Endothelial cell of umbilical vein (primary cell): ENCODE measurements around the gene TRAPPC2L. TPM values are rescaled to one million over a fixed set of nuclear protein-coding genes. Genes with fewer than 3 reads are reported as not detected.

Experiments
- BruUV-seq: library from RNA; stranded (reverse); fragments of 400-500 nt; replicated peaks from 2 replicates; lab custom pipeline; 2021; lab: Mats Ljungman, UMichigan
- CTCF ChIA-PET: fragments of 300-600, 350-600 bp; sonication (Branson Sonifier 250); formaldehyde crosslinking; loops from one replicate; lab custom pipeline; 2021; ENCODE audit warnings: antibody characterized with exemption, inconsistent platforms; lab: Charles Lee
- POLR2A ChIA-PET: fragments of 300-600, 350-600 bp; sonication (Branson Sonifier 250); formaldehyde crosslinking; loops from one replicate; lab custom pipeline; 2021; ENCODE audit warnings: antibody characterized with exemption, inconsistent platforms; lab: Charles Lee
- DNase-seq: peaks from one replicate; pipeline ENCODE4 v3.0.0-alpha.2; 2011; ENCODE audit warnings: low read depth, low spot score
- FAIRE-seq: peaks from 2 replicates; lab custom pipeline; 2011; peaks lifted over from hg19 to GRCh38; lab: Jason Lieb, UNC
- H2AFZ ChIP-seq: 2 replicates; pipeline ENCODE4 v1.6.0; 2012; ENCODE audit warnings: low read depth, low read length, control low read depth, inconsistent platforms
- H3K27ac ChIP-seq: 2 replicates; pipeline ENCODE4 v1.5.1; 2011; ENCODE audit warnings: low read depth, mild to moderate bottlenecking, control low read depth, low read length, moderate library complexity; ENCODE audit not compliant: insufficient read depth
- H3K27me3 ChIP-seq, 2 experiments: 2 replicates each; pipeline versions ENCODE4 v1.6.0 to v1.6.1; 2011; ENCODE audit warnings: low read length in 2 of 2, mixed read lengths in 1 of 2; ENCODE audit not compliant: control insufficient read depth in 2 of 2, insufficient read depth in 2 of 2
- H3K36me3 ChIP-seq, 2 experiments: 2 replicates in 1 of 2; 3 replicates in 1 of 2; pipeline ENCODE4 v1.5.1; 2011; ENCODE audit warnings: low read length in 2 of 2, mild to moderate bottlenecking in 1 of 2, moderate library complexity in 1 of 2; ENCODE audit not compliant: control insufficient read depth in 2 of 2, insufficient read depth in 2 of 2; ENCODE audit errors: extremely low read depth in 1 of 2
- H3K4me1 ChIP-seq: 3 replicates; pipeline ENCODE4 v1.5.1; 2011; ENCODE audit warnings: mild to moderate bottlenecking, low read length; ENCODE audit not compliant: control insufficient read depth, insufficient read depth; ENCODE audit errors: extremely low read depth
- H3K4me2 ChIP-seq: 2 replicates; pipeline ENCODE4 v1.6.1; 2011; ENCODE audit warnings: low read length, control low read depth, mixed read lengths; ENCODE audit not compliant: insufficient read depth
- H3K4me3 ChIP-seq, 3 experiments: fragments of 200-600 bp in 1 of 3; sonication (generic), shearing (Covaris generic) in 1 of 3; replicated peaks in 1 of 3; 2 replicates each; pipeline ENCODE4 v1.5.1; 2011 to 2016; ENCODE audit warnings: control low read depth in 3 of 3, low read length in 3 of 3, mild to moderate bottlenecking in 2 of 3, inconsistent platforms in 1 of 3, low read depth in 1 of 3, moderate library complexity in 1 of 3; ENCODE audit not compliant: insufficient read depth in 1 of 3
- H3K79me2 ChIP-seq: 2 replicates; pipeline ENCODE4 v1.6.0; 2012; ENCODE audit warnings: low read length, inconsistent platforms; ENCODE audit not compliant: control insufficient read depth, insufficient read depth
- H3K9ac ChIP-seq: replicated peaks from 2 replicates; pipeline ENCODE3; 2011; ENCODE audit warnings: low read length, control low read depth; ENCODE audit not compliant: insufficient read depth; ENCODE audit errors: extremely low read depth
- H3K9me1 ChIP-seq: replicated peaks from 3 replicates; pipeline ENCODE4 v1.6.0; 2011; ENCODE audit warnings: mild to moderate bottlenecking, low read length; ENCODE audit not compliant: control insufficient read depth, insufficient read depth; ENCODE audit errors: extremely low read depth
- H3K9me3 ChIP-seq: replicated peaks from 2 replicates; pipeline ENCODE4 v1.5.1; 2012; ENCODE audit warnings: low read length, inconsistent platforms; ENCODE audit not compliant: control insufficient read depth, insufficient read depth
- H4K20me1 ChIP-seq: replicated peaks from 2 replicates; pipeline ENCODE3; 2011; ENCODE audit warnings: mild to moderate bottlenecking, low read length; ENCODE audit not compliant: control insufficient read depth, insufficient read depth; ENCODE audit errors: extremely low read depth
- EZH2 ChIP-seq: IDR thresholded peaks from 2 replicates; pipeline ENCODE4 v1.6.1; 2012; ENCODE audit warnings: borderline replicate concordance, low read depth, mild to moderate bottlenecking, moderate library complexity, low read length, inconsistent platforms; ENCODE audit not compliant: severe bottlenecking
- FOS ChIP-seq: IDR thresholded peaks from 2 replicates; pipeline ENCODE4 v1.6.1; 2011; ENCODE audit warnings: mild to moderate bottlenecking, low read length, moderate library complexity, borderline replicate concordance; ENCODE audit not compliant: insufficient read depth
- GATA2 ChIP-seq: IDR thresholded peaks from 2 replicates; pipeline ENCODE4 v1.7.0; 2011; ENCODE audit warnings: low read depth, mild to moderate bottlenecking, moderate library complexity, mixed read lengths, low read length; ENCODE audit not compliant: insufficient read length, insufficient read depth
- JUN ChIP-seq: IDR thresholded peaks from 2 replicates; pipeline ENCODE4 v1.6.1; 2011; ENCODE audit warnings: borderline replicate concordance, low read depth; ENCODE audit not compliant: insufficient read length, insufficient read depth
- MYC ChIP-seq: IDR thresholded peaks from one replicate; pipeline ENCODE4 v1.6.1; 2011; ENCODE audit warnings: mild to moderate bottlenecking, low read depth, low read length
- POLR2A ChIP-seq: IDR thresholded peaks from 2 replicates; pipeline ENCODE4 v1.6.1; 2012; ENCODE audit warnings: low read depth, mild to moderate bottlenecking, control low read depth, low read length
- POLR2AphosphoS5 ChIP-seq: IDR thresholded peaks from 2 replicates; pipeline ENCODE4 v1.6.1; 2012; ENCODE audit warnings: low read depth, mild to moderate bottlenecking, control low read depth, low read length, moderate library complexity; ENCODE audit not compliant: insufficient read depth
- dilution Hi-C: fragments of 300-500 bp; cut with MboI; formaldehyde crosslinking; loops from one replicate; pipeline ENCODE4 v1.15.0; 2019; ENCODE audit warnings: low sequenced_read_pairs; ENCODE audit not compliant: extremely low pct_ligation_motif_present
- intact Hi-C: fragments of 100-400 bp; cut with micrococcal nuclease; formaldehyde crosslinking; loops from one replicate; pipeline ENCODE4 v1.10.0; 2022
- polyA plus RNA-seq, 4 experiments: library from polyadenylated mRNA; depleted of rRNA in 3 of 4; stranded (reverse) in 3 of 4; unstranded in 1 of 4; fragments of >200 nt; gene quantifications; 2 replicates each; pipeline versions ENCODE4 v1.2.1 to v1.2.3, GENCODE V29; 2011 to 2012; ENCODE audit warnings: missing spikeins in 1 of 4
- total RNA-seq: library from RNA; stranded (reverse); gene quantifications from 2 replicates; pipeline ENCODE4 v1.2.3, GENCODE V29; 2021
- TF ChIP-seq, protein P1 (sequence below): IDR thresholded peaks from 2 replicates; pipeline ENCODE4 v1.6.1; 2011; ENCODE audit not compliant: insufficient read depth, insufficient read length
- TF ChIP-seq, protein P2 (sequence below), 2 donors: IDR thresholded peaks; 1 replicate in 1 of 2; 2 replicates in 1 of 2; pipeline ENCODE4 v1.5.1; 2011; ENCODE audit warnings: low read length in 2 of 2, mild to moderate bottlenecking in 2 of 2, moderate library complexity in 2 of 2, control low read depth in 1 of 2, inconsistent platforms in 1 of 2, low read depth in 1 of 2; ENCODE audit not compliant: insufficient read depth in 1 of 2; ENCODE audit errors: extremely low read depth in 1 of 2

The TRAPPC2L gene
- total and polyA plus RNA-seq, 2 donors (not counting 3 experiments of a cell fraction or from before 2014, with no cell fraction given), result 61.9 to 131 TPM

DNA sequence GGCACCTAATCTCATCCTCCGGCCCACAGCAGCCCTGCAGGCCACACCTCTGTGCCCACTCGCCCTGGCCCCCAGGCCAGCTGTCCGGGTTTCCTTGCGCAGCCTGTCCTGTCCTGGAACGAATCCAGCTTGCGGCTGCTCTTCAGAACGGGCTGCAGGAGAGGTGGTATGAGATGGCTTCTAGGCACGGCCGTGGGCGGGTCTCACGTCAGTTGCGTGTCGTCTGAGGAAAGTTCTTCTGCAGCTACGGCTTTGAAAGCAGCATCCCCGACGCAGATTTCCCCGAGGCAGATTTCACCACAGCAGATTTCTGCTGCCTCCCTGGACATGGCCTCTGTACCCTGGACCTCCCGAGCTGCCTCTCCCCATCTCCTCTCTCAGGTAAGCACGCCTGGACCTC lies 18.4 kb upstream of the TRAPPC2L start:
- Histone ChIP-seq H3K79me2 (no peaks in the 10 kb centered on the region), H3K9ac (no peak overlapping the region), H4K20me1 (no peaks in the 10 kb centered on the region), H3K4me3 (no peak overlapping the region), H3K9me1 (no peaks in the 10 kb centered on the region), H3K36me3 (peaks cover 0 to 13% of the 10 kb centered on the region in 2 experiments), H3K27me3 (no peaks in the 10 kb centered on the region), H3K4me1 (no peaks in the 10 kb centered on the region), H3K4me2 (no peak overlapping the region), H3K9me3 (no peaks in the 10 kb centered on the region), H2AFZ (no peak overlapping the region), H3K27ac (no peak overlapping the region)
- BruUV-seq, result no TSS peak
- TF ChIP-seq FOS (no peak), EZH2 (no peak), JUN (no peak), POLR2AphosphoS5 (no peak), MYC (no peak), POLR2A (no peak), GATA2 (no peak)
- TF ChIP-seq, protein P1, sequence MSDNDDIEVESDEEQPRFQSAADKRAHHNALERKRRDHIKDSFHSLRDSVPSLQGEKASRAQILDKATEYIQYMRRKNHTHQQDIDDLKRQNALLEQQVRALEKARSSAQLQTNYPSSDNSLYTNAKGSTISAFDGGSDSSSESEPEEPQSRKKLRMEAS, result no peak
- TF ChIP-seq, protein P2, sequence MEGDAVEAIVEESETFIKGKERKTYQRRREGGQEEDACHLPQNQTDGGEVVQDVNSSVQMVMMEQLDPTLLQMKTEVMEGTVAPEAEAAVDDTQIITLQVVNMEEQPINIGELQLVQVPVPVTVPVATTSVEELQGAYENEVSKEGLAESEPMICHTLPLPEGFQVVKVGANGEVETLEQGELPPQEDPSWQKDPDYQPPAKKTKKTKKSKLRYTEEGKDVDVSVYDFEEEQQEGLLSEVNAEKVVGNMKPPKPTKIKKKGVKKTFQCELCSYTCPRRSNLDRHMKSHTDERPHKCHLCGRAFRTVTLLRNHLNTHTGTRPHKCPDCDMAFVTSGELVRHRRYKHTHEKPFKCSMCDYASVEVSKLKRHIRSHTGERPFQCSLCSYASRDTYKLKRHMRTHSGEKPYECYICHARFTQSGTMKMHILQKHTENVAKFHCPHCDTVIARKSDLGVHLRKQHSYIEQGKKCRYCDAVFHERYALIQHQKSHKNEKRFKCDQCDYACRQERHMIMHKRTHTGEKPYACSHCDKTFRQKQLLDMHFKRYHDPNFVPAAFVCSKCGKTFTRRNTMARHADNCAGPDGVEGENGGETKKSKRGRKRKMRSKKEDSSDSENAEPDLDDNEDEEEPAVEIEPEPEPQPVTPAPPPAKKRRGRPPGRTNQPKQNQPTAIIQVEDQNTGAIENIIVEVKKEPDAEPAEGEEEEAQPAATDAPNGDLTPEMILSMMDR (IDR thresholded peaks at IDR 0.05; ENCODE audit: extremely low read depth in 1 of 2, insufficient read depth in 1 of 2, low read depth in 1 of 2, low read length in 2 of 2), result no peak
- dilution Hi-C loops, result no loop called here
- ChIA-PET POLR2A (no interaction called here), CTCF (no interaction called here)
- intact Hi-C loops, result no loop called here
- no peak for DNase-seq
- no peak for FAIRE-seq
